ENCODE data around the gene MIGA2.
"Not testable (repeated sequence)": the region's sequence is repeated elsewhere in the genome, so short reads cannot be mapped to it uniquely, and the experiment has no call there.

MIGA2 gene

GRCh38 chr9:129035838-129036237 is 588 bp upstream of the MIGA2 start:
- DNase-seq (ENCODE audit: low read depth in 2 of 3, low spot score in 2 of 3), result not testable (repeated sequence)

- DNase-seq (ENCODE audit: low read depth in 2 of 3, low spot score in 2 of 3), result no peak
Measured at GRCh38 chr9:129036923-129037766, 719 bp downstream of the MIGA2 start.

GRCh38 chr9:129037767-129038098 is 1.3 kb downstream of the MIGA2 start:
- no peak for DNase-seq (ENCODE audit: low read depth in 2 of 3, low spot score in 2 of 3)

GRCh38 chr9:129038109-129038852 is 1.9 kb downstream of the MIGA2 start:
- no peak for DNase-seq (ENCODE audit: low read depth in 2 of 3, low spot score in 2 of 3)

GRCh38 chr9:129040113-129040643 is 3.8 kb downstream of the MIGA2 start:
- no peak for DNase-seq (ENCODE audit: low read depth in 2 of 3, low spot score in 2 of 3)

- DNase-seq (ENCODE audit: low read depth in 2 of 3, low spot score in 2 of 3), result no peak
Measured at GRCh38 chr9:129042016-129042415, 5.6 kb downstream of the MIGA2 start.

GRCh38 chr9:129052592-129052991 is 16.2 kb downstream of the MIGA2 start:
- DNase-seq (ENCODE audit: low read depth in 2 of 3, low spot score in 2 of 3), result no peak

GRCh38 chr9:129053020-129053419 is 16.6 kb downstream of the MIGA2 start:
- DNase-seq (ENCODE audit: low read depth in 2 of 3, low spot score in 2 of 3), result no peak

GRCh38 chr9:129054163-129054851 is 17.9 kb downstream of the MIGA2 start:
- DNase-seq (ENCODE audit: low read depth in 2 of 3, low spot score in 2 of 3), result no peak

- DNase-seq (ENCODE audit: low read depth in 2 of 3, low spot score in 2 of 3), result no peak
Measured at GRCh38 chr9:129058965-129059795, 22.8 kb downstream of the MIGA2 start.

GRCh38 chr9:129059796-129060785 is 23.7 kb downstream of the MIGA2 start:
- no peak for DNase-seq (ENCODE audit: low read depth in 2 of 3, low spot score in 2 of 3)

GRCh38 chr9:129060991-129061390 is 24.6 kb downstream of the MIGA2 start:
- no peak for DNase-seq (ENCODE audit: low read depth in 2 of 3, low spot score in 2 of 3)

- DNase-seq (ENCODE audit: low read depth in 2 of 3, low spot score in 2 of 3), result no peak
Measured at GRCh38 chr9:129063061-129063460, 26.6 kb downstream of the MIGA2 start.

GRCh38 chr9:129064499-129064908 is 28.1 kb downstream of the MIGA2 start:
- DNase-seq (ENCODE audit: low read depth in 2 of 3, low spot score in 2 of 3), result no peak

- DNase-seq (ENCODE audit: low read depth in 2 of 3, low spot score in 2 of 3), result no peak
Measured at GRCh38 chr9:129068110-129068509, 31.7 kb downstream of the MIGA2 start.

GRCh38 chr9:129068990-129069861 is 32.8 kb downstream of the MIGA2 start:
- peak in 2 of 3 experiments; percentile 30 to 49 for DNase-seq (ENCODE audit: low read depth in 2 of 3, low spot score in 2 of 3)

- no peak for DNase-seq (ENCODE audit: low read depth in 2 of 3, low spot score in 2 of 3)
Measured at GRCh38 chr9:129069862-129070641, 33.6 kb downstream of the MIGA2 start.

Data from activated CD8-positive, alpha-beta memory T cell treated with anti-CD3 and anti-CD28 coated beads for 48 hours (primary cell).